NCI-H1417 treated with DMSO at 0.1 percent for 48 hours (cell line): ENCODE measurements around the gene ACRV1.

Experiments used
- DNase-seq: peaks from one replicate; lab custom pipeline; 2025; lab: John Stamatoyannopoulos, UW

The ACRV1 gene

DNA sequence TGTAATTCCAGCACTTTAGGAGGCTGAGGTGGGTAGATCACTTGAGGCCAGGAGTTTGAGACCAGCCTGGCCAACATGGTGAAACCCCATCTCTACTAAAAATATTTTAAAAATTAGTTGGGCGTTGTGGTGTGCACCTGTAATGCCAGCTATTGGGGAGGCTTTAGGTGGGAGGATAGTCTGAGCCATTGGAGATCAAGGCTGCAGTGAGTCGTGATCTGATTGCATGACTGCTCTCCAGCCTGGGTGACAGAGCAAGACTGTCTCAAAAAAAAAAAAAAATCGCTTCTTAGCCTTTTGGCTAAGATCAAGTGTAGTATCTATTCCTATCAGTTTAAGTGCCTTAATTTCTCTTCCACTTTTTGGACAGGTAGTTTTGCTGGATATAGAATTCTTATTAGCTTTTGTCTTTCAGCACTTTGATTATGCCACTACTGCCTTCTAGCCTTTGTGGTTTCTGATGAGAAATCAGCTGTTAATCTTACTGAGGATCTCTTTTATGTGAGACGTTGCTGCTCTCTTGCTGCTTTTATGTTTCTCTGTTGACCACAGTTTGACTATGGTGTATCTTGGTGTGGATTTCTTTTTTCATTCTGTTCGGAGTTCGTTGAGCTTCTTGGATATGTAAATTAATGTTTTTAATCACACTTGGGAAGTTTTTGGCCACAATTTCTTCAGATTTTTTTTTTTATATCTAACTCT lies 31.0 kb downstream of the ACRV1 start:
- no peak for DNase-seq

DNA sequence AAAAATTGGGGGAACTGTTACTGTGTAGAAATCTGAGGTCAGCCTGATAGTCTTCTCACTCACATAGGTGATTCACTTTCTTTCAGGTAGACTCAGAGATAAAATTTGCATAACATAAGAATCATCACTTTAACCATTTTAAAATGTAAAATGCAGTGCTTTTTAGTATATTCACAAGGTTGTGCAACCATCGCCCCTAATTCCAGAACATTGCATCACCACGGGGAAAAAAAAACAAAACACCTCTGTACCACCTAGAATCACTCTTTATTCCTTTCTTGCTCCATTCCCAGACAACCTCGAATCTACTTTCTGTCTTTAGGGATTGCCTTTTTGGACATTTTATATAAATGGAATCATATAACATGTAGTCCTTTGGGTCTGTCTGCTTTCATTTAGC lies 34.8 kb downstream of the ACRV1 start:
- DNase-seq = no peak

DNA sequence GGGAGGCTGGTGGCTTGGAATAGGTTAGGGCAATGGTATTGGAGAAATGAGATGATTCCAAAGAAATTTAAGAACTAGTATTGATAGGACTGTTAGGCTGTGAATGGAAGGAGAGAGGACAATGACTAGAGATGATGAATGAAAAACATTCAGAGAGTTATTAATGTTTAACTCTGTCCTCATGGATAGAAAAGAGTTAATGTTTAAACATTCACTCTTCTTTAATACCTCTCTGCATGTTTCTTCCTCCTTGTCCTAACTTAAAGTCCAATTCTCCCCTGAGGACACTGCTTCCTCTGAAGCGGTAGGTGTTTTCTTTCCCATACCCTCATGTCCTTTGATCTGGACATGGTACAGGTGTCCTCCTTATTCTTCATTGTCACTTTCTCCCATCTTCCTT lies 42.3 kb downstream of the ACRV1 start:
- no peak for DNase-seq

DNA sequence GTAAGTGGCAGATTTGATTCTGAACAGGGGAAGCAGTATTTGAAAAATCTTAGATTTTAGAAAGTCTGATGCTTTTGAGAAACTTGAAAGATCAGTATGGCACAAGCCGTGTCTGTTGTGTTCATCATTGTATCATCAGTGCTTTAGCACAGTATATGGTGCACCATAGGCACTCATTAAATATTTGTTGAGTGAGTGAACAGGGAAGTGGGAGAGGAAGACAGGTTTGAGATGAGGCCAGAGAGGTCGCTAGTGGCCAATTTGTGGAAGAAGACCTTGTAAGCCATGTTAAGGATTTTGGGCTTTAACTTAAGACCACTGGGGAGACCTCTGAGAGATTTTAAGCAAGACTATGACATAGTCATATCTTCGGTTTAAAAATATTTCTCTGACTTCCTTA lies 42.8 kb downstream of the ACRV1 start:
- DNase-seq = no peak

DNA sequence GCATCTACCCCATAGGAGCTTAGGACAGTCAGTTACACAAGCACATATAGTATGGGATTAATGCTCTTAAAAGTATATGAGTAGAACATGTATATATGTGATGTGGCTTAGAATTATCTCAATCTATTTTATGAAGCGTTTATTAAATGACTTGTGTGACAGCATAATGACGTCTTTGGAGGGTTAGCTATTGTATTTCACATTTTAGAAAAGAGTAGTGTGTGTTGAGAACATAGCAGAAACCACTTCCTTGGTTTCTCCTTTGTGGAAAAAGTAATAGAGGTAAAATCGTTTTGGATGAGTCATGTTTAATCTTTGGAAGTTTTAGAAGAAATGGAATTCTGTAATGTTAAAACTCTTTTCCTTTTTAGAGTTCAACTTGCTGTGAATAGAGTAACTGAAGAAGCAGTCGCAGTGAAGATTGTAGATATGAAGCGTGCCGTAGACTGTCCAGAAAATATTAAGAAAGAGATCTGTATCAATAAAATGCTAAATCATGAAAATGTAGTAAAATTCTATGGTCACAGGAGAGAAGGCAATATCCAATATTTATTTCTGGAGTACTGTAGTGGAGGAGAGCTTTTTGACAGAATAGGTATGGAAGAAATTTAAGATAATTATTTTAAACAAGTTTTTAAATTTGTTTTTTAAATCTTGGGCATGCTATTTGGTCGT lies 53.3 kb downstream of the ACRV1 start:
- no peak for DNase-seq

DNA sequence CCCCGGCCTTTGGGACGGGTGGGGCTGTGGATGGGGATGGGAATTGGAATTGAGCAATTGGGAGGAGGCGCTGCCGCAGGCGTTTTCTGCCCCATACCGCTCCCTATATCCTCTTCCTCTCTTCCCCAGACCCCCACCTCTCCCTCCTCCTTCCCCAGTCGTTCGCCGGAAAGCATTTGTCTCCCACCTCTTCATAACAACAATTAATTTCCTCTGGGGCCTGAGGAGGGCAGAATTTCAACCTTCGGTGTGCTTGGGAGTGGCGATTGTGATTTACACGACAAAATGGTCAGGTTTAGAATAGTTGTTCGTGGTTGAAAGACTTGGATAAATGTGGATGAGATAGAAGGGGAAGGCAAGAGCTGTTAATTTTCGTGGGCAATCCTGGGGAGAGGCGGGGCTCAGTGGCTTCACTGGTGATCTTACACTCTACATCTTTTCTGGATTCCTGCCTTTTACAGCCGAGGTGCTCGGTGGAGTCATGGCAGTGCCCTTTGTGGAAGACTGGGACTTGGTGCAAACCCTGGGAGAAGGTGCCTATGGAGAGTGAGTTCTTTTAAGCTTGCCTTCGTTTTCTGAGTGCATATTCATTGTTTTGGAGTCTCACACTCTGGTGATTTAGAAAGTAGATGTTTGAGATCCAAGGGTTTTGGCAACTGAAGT lies 54.2 kb downstream of the ACRV1 start:
- DNase-seq = peak; percentile 58

DNA sequence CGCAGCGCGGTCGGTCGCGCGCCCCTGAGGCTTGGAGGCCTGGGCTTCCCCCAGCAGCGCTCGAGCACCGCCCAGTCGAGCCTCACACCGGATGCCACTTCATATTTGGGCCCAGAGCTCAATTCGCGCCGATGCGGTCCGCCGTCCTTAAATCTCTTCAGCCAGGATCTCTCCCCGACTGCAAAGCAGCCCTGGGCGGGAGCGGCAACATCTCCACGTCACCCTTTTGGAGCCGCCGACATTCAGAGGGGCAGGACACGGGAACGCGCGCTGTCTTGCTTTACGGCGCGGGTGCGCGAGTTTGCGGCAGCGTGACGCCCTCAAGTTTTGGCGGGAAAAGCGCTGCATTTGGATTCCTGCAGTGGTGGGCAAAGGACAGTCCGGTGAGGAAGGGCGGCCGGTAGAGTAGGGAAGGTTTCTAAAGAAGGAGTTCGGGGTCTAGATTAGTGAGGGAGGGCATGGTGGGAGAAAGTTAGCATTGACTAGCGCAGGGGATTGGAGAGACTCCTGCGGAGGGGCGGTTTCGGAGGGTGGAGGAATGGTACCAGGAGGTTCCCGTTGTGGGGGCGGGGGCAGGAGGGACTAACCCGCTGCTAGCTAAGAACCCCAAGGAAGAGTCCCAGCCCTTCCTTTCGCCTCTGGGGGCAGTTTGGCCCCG lies 54.9 kb downstream of the ACRV1 start:
- peak; percentile 78 for DNase-seq

DNA sequence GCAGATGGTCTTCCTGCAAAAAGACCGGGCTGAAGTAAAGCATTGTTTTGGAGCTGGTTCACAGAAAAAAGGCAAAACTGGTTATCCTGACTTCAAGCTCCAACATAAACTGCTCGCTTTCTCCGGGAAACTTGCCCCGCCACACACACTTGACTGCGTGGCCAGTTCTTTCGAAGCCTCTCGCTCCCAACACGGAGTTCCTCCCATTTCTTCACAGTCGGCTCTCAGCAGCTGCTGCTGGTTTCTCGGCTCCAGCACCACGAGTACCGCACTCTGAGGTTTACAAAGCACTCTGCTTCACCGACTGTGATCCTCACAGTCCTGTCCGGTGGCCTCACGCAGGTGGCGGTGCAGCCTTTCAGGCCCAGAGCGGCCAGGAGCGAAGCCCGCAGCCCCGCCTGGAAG lies 55.4 kb downstream of the ACRV1 start:
- DNase-seq = peak; percentile 29

DNA sequence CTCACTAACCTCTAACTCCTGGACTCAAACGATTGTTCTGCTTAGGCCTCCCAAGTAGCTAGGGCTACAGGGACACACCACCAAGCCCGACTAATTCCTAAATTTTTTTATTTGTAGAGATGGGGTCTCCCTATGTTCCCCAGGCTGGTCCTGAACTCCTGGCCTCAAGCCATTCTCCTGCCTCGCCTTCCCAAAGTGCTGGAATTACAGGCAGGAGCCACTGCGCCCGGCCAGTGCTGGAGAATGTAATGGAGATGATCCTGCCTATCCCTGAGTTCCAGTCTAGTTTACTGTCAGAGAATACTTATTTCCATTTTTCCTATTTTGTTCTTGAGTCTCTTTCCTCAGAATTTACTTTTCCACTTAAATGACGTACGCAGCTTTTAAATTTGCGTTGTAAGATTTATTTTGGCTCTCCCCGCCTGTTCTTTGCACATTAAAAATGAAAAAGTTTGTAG lies 55.9 kb downstream of the ACRV1 start, which contains the start of gene CHEK1:
Gene CHEK1 (plus strand): TSS at position 408 of the 458 bp plus-strand sequence. CDS start 1,606 bp downstream, outside the sequence.
- DNase-seq = no peak

DNA sequence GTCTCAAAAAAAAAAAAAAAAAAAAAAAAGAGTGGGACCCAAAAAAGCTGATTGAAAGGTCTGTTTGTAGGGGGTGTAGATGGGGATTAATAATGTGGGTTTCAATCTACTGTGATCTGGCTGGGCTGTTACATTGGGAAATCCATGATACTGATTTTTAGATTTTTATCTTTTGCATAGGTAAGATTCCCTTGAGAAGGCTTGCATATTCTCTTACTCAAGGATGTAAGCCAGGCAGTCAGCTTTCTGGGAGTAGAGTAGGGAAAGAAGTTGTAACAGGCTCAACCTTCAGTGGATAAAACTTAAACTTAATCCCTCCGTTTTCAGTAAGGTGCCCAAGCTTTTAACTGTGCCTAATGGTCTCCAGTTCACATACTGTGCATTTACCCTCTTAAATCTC lies 57.6 kb downstream of the ACRV1 start:
- DNase-seq = no peak

DNA sequence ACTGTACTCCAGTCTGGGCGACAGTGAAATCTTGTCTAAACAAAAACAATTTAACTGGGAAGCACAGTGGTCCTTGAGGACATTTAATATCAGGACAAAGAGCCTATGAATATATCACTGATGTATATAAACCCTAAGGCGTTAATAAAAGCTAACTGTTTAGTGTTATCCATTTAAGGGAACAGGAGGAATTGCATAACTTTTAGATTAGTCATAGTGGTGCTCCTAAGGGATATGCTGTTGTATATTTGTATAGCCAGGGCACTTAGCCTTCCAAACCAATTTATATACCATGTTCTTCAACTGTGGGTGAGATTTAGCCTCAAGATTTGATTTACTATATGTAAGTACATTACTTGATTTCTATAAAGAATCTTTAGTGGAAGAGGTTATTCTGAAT lies 58.7 kb downstream of the ACRV1 start:
- no peak for DNase-seq
